NB4 (cell line): Measurements from ENCODE around the gene ISG15.
"Not testable (repeated sequence)": the region's sequence is repeated elsewhere in the genome, so short reads cannot be mapped to it uniquely, and the experiment has no call there.

Source experiments
- DNase-seq: peaks from one replicate; pipeline ENCODE4 v3.0.0; 2010; ENCODE audit warnings: low read depth
- H3K4me3 ChIP-seq: one replicate; pipeline ENCODE4 v1.5.1; 2011; ENCODE audit warnings: mild to moderate bottlenecking, low read depth, low read length, moderate library complexity
- MAX ChIP-seq: IDR thresholded peaks from 2 replicates; pipeline ENCODE4 v1.6.1; 2011; ENCODE audit warnings: low read depth, low read length
- MYC ChIP-seq: IDR thresholded peaks from 2 replicates; pipeline ENCODE4 v1.6.1; 2011; ENCODE audit warnings: low read depth, low read length
- POLR2A ChIP-seq: IDR thresholded peaks from 2 replicates; pipeline ENCODE4 v1.6.1; 2011; ENCODE audit warnings: mild to moderate bottlenecking; ENCODE audit not compliant: insufficient read length; ENCODE audit errors: extremely low read depth
- TF ChIP-seq, protein P1 (sequence below): IDR thresholded peaks from one replicate; pipeline ENCODE4 v1.5.1; 2012; ENCODE audit warnings: low read depth, low read length

Gene ISG15

DNA sequence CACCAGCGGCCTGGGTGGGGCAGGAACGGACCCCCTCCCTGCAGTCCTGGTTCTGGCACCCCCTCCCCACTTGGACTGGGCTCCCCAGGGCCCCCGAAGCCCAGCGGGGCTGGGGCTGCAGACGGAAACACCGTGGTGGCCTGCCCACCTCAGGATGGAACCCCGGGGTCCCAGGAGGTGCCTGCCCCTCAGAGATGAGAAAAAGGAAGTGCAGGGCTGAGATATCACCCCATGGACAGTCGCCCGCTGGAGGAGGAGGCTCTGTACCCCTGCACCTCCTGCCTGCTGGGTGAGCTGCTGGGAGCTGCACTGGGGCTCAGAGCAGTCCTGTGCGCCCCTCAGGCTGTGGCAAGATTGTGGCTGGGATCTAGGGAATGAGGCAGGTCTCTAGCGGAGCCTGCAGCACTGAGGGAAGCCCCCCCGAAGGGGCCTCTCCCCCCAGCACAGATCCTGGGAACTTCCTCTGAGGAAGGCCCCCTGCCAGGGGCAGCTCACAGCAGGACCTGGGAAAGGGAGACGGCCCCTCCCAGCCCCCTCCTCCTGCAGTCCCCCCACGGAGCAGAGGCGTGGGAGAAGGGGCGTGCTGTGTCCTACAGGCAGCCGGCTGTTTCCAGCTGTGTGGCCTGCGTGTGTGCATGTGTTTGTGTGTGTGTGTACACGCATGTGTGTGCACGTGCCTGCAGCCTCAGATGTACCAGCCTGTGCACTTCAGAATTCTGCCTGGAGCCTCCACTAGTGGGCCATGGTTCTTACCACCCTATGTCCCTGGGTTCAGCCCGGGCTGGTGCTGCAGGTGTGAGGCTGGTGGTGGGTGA is 13.5 kb downstream of the ISG15 start:
- TF ChIP-seq MAX (no peak), MYC (no peak), POLR2A (no peak)
- TF ChIP-seq, protein P1, sequence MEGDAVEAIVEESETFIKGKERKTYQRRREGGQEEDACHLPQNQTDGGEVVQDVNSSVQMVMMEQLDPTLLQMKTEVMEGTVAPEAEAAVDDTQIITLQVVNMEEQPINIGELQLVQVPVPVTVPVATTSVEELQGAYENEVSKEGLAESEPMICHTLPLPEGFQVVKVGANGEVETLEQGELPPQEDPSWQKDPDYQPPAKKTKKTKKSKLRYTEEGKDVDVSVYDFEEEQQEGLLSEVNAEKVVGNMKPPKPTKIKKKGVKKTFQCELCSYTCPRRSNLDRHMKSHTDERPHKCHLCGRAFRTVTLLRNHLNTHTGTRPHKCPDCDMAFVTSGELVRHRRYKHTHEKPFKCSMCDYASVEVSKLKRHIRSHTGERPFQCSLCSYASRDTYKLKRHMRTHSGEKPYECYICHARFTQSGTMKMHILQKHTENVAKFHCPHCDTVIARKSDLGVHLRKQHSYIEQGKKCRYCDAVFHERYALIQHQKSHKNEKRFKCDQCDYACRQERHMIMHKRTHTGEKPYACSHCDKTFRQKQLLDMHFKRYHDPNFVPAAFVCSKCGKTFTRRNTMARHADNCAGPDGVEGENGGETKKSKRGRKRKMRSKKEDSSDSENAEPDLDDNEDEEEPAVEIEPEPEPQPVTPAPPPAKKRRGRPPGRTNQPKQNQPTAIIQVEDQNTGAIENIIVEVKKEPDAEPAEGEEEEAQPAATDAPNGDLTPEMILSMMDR = no peak
- DNase-seq = no peak
- no peak overlapping the region for H3K4me3 ChIP-seq

GRCh38 chr1:1027791-1028190 is 14.5 kb downstream of the ISG15 start:
- TF ChIP-seq MYC = no peak
- TF ChIP-seq, protein P1 = no peak
- no peak for TF ChIP-seq POLR2A
- no peak for TF ChIP-seq MAX
- no peak for DNase-seq
- no peak overlapping the region for H3K4me3 ChIP-seq

- not testable (repeated sequence) for DNase-seq
Measured at GRCh38 chr1:1030867-1031658, 17.8 kb downstream of the ISG15 start.

GRCh38 chr1:1031659-1032235 is 18.4 kb downstream of the ISG15 start:
- no peak overlapping the region for H3K4me3 ChIP-seq
- DNase-seq = no peak
- TF ChIP-seq MYC (no peak), MAX (no peak), POLR2A (no peak)
- TF ChIP-seq, protein P1 = no peak

More at GRCh38 chr1:1030867-1031658, 17.8 kb downstream of the ISG15 start:
- not testable (repeated sequence) for H3K4me3 ChIP-seq

GRCh38 chr1:1032424-1032823 is 19.1 kb downstream of the ISG15 start:
- TF ChIP-seq MYC = no peak
- no peak for TF ChIP-seq MAX
- TF ChIP-seq, protein P1 = no peak
- TF ChIP-seq POLR2A = no peak
- no peak overlapping the region for H3K4me3 ChIP-seq
- no peak for DNase-seq

GRCh38 chr1:1033009-1033587 is 19.8 kb downstream of the ISG15 start:
- peak; percentile 93 for DNase-seq
- H3K4me3 ChIP-seq = no peak overlapping the region
- TF ChIP-seq MAX (no peak), MYC (peak; percentile 5; the same call in 1 of the 2 replicates), POLR2A (no peak)
- TF ChIP-seq, protein P1 = peak; percentile 60
